Left renal cortex interstitium (tissue), 4 donors: Measurements from ENCODE around the gene GAREM1. TPM values are rescaled to one million over a fixed set of nuclear protein-coding genes. Genes with fewer than 3 reads are reported as not detected.

Experiments used
- DNase-seq, 4 donors: peaks; one replicate each; pipeline ENCODE4 v3.0.0-alpha.2; 2013; ENCODE audit warnings: low read depth in 4 of 4, low spot score in 2 of 4, missing footprints in 1 of 4
- polyA plus RNA-seq, 4 donors: library from polyadenylated mRNA; unstranded; fragments of 120-200 nt; gene quantifications; one replicate each; pipeline ENCODE4 v1.2.1, GENCODE V29; 2013; ENCODE audit not compliant: insufficient read length in 4 of 4

The GAREM1 gene
- polyA plus RNA-seq, 4 donors, result 25.7 to 34.2 (median 31.0) TPM

DNA sequence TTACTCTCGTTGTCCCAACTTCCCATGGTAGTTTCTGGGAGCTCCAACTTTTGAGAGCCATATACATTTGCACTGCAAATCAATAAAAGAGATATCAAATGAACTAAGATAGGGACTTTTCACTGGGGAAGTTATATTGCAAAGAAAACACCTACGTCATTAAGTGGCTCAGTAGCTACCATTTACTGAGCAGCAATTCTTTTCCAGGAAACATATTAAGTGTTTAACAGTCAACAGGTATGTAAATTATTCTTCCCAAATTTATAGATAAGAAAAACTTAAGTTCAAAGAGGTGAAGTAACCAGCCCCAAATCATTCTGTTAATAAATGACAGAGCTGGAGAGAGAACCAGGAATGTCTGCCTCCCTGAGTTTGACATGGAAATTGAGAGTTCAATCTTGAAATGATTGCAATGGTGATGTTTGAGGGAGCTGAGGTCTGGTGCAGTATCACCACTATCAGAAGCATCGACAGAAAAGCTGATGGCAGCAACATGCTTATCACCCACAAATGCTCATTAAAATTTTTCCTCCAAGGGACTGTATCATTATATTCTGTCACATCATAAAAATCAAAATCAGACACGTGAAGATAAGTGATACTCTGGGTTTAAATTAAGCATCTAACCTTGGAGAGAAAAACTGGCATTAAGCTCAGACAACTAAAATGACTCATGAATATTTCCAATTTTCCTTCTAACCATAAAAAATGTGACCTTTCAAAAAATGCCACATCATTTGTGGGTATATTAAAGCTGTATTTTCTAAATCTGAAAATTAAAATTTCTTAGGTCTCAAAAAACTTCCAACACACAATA is 43.4 kb downstream of the GAREM1 start:
- DNase-seq, result no peak

DNA sequence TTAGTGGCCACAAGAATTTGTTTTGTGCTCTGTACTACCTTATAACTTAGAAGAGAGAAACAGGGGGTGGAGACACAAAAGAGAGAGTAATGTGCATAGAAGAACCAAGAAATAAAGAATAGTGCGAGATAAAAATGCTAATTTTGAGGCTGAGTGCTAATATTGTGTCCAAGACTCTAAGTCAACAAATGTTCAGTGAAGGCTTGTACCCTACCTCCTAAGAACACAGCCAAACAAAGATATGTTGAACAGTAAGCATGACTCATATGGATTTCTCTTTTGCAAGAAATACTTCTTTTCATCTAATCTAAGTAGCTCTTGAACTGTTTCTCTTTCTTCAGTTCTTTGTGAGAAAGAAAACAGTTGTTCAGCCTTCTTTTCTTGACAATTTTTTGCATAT is 45.2 kb downstream of the GAREM1 start:
- no peak for DNase-seq

- no peak for DNase-seq
Measured at GRCh38 chr18:32424696-32425095, 46.0 kb downstream of the GAREM1 start.

DNA sequence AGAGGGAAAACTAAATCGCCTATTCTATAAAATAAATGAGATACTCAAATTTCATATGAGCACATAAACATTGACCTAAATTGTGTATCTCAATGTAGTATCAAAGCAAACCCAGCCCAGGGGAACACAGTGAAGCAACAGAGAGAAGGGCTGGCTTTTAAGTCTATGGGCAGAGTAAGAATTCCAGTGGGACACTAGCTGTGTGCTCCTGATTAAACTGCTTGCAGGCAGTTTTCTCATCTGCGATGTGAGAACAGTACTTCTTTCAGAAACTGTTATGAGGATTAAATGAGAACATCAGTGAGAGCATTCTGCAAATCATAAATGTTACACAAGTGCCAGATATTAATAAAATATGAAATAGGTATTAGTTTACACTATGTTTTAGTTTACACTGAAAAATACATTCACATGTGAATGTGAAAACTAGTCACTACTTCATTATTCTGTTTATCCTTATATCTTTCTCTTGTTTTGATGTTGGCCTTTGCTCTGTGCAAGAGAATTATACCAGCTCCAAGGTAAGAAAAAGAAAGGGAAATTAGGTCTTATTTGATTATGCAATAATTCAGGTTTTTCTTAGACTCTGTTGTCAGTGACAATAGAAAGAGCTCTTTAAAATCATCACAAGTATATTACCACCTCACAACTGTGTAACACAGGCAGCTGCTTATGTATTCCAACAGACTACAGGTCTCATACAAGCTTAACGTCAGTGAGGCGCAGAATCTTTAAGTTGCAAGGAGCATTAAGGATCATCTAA is 47.5 kb downstream of the GAREM1 start:
- no peak for DNase-seq

- DNase-seq, result no peak
Measured at GRCh38 chr18:32422201-32422600, 48.5 kb downstream of the GAREM1 start.

- peak in 1 of 4 donors; percentile 25 for DNase-seq
Measured at GRCh38 chr18:32420084-32420750, 50.5 kb downstream of the GAREM1 start.

DNA sequence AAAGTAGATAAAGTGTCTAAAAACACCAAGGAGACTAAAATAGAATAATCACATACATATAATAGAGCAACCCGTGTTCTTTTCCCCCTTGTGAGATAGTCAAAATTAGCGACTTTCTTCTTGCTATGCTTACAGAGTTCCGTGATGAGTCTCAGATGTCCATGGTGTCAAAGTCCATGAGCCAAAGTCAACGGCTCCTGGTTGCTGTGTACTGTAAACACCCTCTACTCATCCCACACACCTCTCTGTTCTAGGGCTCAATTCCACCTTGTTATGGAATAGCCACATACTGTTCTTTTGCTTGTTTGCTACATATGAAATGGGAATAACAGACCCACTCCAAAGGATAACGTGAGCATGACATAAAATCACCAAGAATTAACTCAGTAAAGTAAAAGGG is 52.5 kb downstream of the GAREM1 start:
- DNase-seq, result no peak

DNA sequence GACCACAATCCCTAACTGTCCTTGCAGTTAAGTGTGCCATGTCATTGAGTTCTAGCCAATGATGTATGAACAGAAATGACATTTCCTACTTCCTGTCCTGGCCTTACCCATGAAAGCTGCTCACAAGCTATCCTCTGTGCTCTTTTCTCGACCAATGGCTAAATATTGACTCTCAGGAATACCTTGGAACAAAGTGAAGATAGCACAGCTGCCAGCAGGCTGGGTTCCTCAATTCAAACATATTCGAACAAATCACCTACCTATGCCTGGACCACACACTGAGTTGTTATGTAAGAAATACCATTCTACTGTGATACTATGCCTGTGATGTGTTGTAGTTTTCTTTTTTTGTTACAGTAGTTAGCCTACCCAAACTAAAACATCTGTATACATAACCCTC is 65.1 kb downstream of the GAREM1 start:
- no peak for DNase-seq

- DNase-seq, result no peak
Measured at GRCh38 chr18:32401621-32402020, 69.1 kb downstream of the GAREM1 start.

- no peak for DNase-seq
Measured at GRCh38 chr18:32393407-32393806, 77.3 kb downstream of the GAREM1 start.

GRCh38 chr18:32391126-32391525 is 79.6 kb downstream of the GAREM1 start:
- DNase-seq, result no peak

DNA sequence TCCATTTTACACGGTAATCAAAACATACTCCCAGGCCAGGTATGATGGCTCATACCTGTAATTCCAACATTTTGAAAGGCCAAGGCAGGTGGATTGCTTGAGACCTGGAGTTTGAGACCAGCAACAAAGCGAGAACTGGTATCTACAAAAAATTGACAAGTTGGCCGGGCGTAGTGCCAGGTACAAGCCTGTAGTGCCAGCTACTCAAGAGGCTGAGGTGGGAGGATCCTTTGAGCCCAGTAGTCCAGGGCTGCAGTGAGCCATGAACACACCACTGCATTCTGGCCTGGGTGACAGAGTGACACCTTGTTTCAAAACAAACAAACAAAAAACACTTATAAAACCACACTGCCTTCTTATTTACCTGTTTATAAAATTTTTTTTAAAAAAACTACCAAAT is 80.8 kb downstream of the GAREM1 start:
- DNase-seq, result no peak

DNA sequence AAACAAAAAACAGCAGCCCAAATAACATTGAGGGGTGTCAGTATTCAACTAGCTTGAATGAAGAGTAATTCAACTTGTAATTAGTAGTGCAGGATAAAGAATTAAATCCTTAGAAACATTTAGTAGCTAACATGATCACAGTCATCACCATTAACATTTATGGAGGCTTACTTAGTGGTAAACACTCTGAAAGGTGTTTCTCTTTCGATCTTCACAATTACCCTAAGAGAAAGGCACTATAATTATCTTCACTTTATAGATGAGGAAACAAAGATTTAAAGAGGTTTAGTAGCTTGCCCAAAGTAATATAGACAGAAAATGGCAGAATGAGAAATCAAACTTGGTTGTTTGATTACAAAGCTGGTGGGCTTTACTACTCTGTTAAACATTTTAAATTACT is 81.5 kb downstream of the GAREM1 start:
- DNase-seq, result no peak

GRCh38 chr18:32386471-32386870 is 84.2 kb downstream of the GAREM1 start:
- no peak for DNase-seq

GRCh38 chr18:32383050-32383819 is 87.4 kb downstream of the GAREM1 start:
- DNase-seq, result no peak

GRCh38 chr18:32381761-32382160 is 88.9 kb downstream of the GAREM1 start:
- no peak for DNase-seq

GRCh38 chr18:32380559-32380958 is 90.1 kb downstream of the GAREM1 start:
- DNase-seq, result no peak

- DNase-seq, result no peak
Measured at GRCh38 chr18:32379891-32380290, 90.8 kb downstream of the GAREM1 start.

DNA sequence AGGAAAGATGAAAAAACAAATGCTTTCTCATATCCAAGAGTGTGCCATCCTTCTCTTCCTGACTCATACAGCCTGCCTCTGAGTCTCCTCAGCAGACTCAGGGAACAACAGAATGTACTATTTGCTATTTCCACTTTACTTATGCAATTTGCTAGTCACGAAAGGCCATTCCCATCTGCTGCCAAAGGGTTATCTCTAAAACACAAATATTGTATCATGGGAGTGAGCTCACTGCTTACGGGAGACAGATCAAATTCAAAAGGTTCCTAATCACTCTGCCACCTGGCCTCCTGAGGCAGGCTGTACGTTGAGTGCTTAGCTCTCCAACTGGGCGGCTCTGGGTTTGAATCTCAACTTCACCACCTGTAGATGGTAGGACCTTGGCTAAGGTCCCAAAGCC is 92.0 kb downstream of the GAREM1 start:
- no peak for DNase-seq

DNA sequence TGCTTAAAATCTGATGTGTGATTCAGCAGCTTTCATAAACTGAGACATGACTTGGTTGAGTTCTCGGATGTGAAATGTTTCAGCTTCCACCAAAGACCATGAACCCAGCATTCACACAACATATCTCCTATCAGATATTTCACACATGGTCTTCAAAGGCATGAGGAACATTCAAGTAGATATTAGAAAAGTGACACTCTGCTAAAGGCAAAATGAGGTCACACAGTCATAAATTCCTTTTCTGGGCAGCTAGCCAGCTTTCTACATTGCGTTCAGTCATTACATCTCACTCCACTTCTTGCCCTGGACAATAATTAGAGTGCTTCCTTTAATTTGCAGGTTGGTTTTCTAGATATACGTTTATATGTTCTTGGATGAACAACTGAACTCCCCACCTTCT is 96.7 kb downstream of the GAREM1 start:
- no peak for DNase-seq

DNA sequence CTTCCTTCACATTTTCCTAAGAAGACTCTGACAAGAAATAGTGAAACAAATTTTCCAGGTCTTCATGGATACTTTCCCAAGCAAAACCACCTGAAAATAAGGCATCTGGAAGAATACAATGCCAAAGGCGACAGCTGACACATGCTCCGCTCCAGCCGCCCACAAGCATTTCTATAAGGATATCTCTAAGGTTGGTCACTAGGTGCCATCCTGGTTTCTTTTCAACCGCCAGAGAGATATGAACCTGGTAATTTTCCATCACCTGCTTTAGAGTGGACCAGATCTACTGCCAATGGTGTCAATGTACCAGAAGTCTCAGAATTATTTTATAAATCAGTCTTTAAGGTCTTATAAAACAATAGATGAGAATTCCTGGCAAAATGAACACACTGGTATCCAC is 97.2 kb downstream of the GAREM1 start:
- no peak for DNase-seq
